Measurements from ENCODE around the gene HPSE2. TPM values are rescaled to one million over a fixed set of nuclear protein-coding genes. Genes with fewer than 3 reads are reported as not detected.

Gene HPSE2
- total RNA-seq, 1 experiment from 2014 or later, result 0.20 TPM

- DNase-seq, result no peak
- no peak overlapping the region for H2BK12ac ChIP-seq (ENCODE audit: insufficient read length, low read depth, low read length)
- no peak overlapping the region for H3K27ac Mint-ChIP-seq
- no CpG with 5 or more reads among the region's 2 CpGs for WGBS (ENCODE audit: extremely low coverage, insufficient read length, low lambda C conversion rate)
- H4K20me1 ChIP-seq (ENCODE audit: control insufficient read depth, insufficient read depth, insufficient read length), result no peaks in the 10 kb centered on the region
- H2BK15ac ChIP-seq (ENCODE audit: low read depth, low read length), result no peak overlapping the region
- H3K27ac ChIP-seq (ENCODE audit: insufficient read length, low read depth, low read length), result no peak overlapping the region
- H4K91ac ChIP-seq (ENCODE audit: insufficient read length, low read depth, low read length), result no peak overlapping the region
- H3K23ac ChIP-seq (ENCODE audit: insufficient read length, low read depth, low read length), result no peak overlapping the region
- no peak overlapping the region for H3K14ac ChIP-seq (ENCODE audit: insufficient read depth, low read length)
- no peak overlapping the region for H2AFZ ChIP-seq (ENCODE audit: low read length)
- no peaks in the 10 kb centered on the region for H3K23me2 ChIP-seq (ENCODE audit: insufficient read length, low read depth, low read length, poor library complexity, severe bottlenecking)
- no peak overlapping the region for H4K8ac ChIP-seq (replicated peaks; ENCODE audit: insufficient read length, low read depth, low read length)
- no peak overlapping the region for H3T11ph ChIP-seq (ENCODE audit: low read length)
- no peak overlapping the region for H2BK20ac ChIP-seq (ENCODE audit: low read depth, low read length, poor library complexity, severe bottlenecking)
- no peak overlapping the region for H2BK5ac ChIP-seq (ENCODE audit: insufficient read length, low read length)
- H3K27me3 ChIP-seq (ENCODE audit: insufficient read depth, low read length), result no peaks in the 10 kb centered on the region; the same call in 1 of the 2 replicates
- no peak overlapping the region for H3K4me3 Mint-ChIP-seq
- H3K27me3 Mint-ChIP-seq (ENCODE audit: low read depth), result no peaks in the 10 kb centered on the region; the same call in 1 of the 2 replicates
- H3K4me1 Mint-ChIP-seq, result no peaks in the 10 kb centered on the region
- H3K18ac ChIP-seq (ENCODE audit: insufficient read length, low read depth, low read length), result no peak overlapping the region
- no peaks in the 10 kb centered on the region; a peak in 1 of 7 replicates for H3K36me3 Mint-ChIP-seq (ENCODE audit: insufficient read depth in 1 of 3, low read depth in 3 of 3)
- H3K79me1 ChIP-seq (ENCODE audit: insufficient read depth, low read depth, low read length, poor library complexity, severe bottlenecking), result no peaks in the 10 kb centered on the region
- H3K4me1 ChIP-seq (ENCODE audit: insufficient read depth, low read length), result no peaks in the 10 kb centered on the region
- no peak for TF ChIP-seq CTCF (conservative IDR thresholded peaks at IDR 0.05)
- H4K5ac ChIP-seq (ENCODE audit: insufficient read length, low read depth, low read length), result no peak overlapping the region
- no peak overlapping the region for H2BK120ac ChIP-seq (ENCODE audit: low read depth, low read length, poor library complexity, severe bottlenecking)
- no peak overlapping the region for H2AK5ac ChIP-seq (ENCODE audit: insufficient read length, low read length)
- H3K4me2 ChIP-seq (ENCODE audit: insufficient read depth, insufficient read length, low read length), result no peak overlapping the region
- H3K56ac ChIP-seq (ENCODE audit: insufficient read length, low read depth, low read length), result no peak overlapping the region
- no peak overlapping the region for H3K9ac ChIP-seq (ENCODE audit: extremely low read depth, insufficient read length, low read length)
- no peaks in the 10 kb centered on the region for H3K79me2 ChIP-seq (ENCODE audit: insufficient read depth, low read length)
- H3K9me3 ChIP-seq (ENCODE audit: control insufficient read depth, low read depth, low read length), result no peaks in the 10 kb centered on the region
- no peaks in the 10 kb centered on the region; a peak in 1 of 5 replicates for H3K9me3 Mint-ChIP-seq
- no peak overlapping the region for H3K4ac ChIP-seq (ENCODE audit: low read depth, low read length)
Measured at GRCh38 chr10:98951269-98952000, 284.2 kb downstream of the HPSE2 start.
